Liver (tissue), 3 donors: ENCODE measurements around the gene CYP24A1.

Experiments used
- ATF3 ChIP-seq: IDR thresholded peaks from 2 replicates; pipeline ENCODE4 v1.6.1; 2016; ENCODE audit warnings: antibody characterized with exemption
- CTCF ChIP-seq: fragments of 150-350 bp; IDR thresholded peaks from 2 replicates; pipeline ENCODE4 v1.5.1; 2017; ENCODE audit warnings: improper control_type of control experiment, low read depth, low read length; ENCODE audit not compliant: missing input control
- EGR1 ChIP-seq, 2 donors: IDR thresholded peaks; 2 replicates each; pipeline ENCODE4 v1.6.1; 2016 to 2018; ENCODE audit warnings: antibody characterized with exemption in 2 of 2, low read depth in 2 of 2
- GABPA ChIP-seq, 2 donors: IDR thresholded peaks in 1 of 2; conservative IDR thresholded peaks in 1 of 2; 2 replicates each; pipeline ENCODE4 v1.6.1; 2016; ENCODE audit warnings: antibody characterized with exemption in 2 of 2, mild to moderate bottlenecking in 1 of 2, moderate library complexity in 1 of 2
- HNF4A ChIP-seq, 2 donors: conservative IDR thresholded peaks; 2 replicates each; pipeline ENCODE4 v1.6.1; 2016; ENCODE audit warnings: antibody characterized with exemption in 2 of 2, mild to moderate bottlenecking in 2 of 2
- HNF4G ChIP-seq: IDR thresholded peaks from 2 replicates; pipeline ENCODE4 v1.6.1; 2016; ENCODE audit warnings: antibody characterized with exemption
- RAD21 ChIP-seq, 2 donors: IDR thresholded peaks; 2 replicates each; pipeline ENCODE4 v1.6.1; 2016; ENCODE audit warnings: antibody characterized with exemption in 2 of 2, mild to moderate bottlenecking in 2 of 2
- SP1 ChIP-seq: IDR thresholded peaks from 2 replicates; pipeline ENCODE4 v1.6.1; 2018; ENCODE audit warnings: antibody characterized with exemption, mild to moderate bottlenecking
- TAF1 ChIP-seq: conservative IDR thresholded peaks from 2 replicates; pipeline ENCODE4 v1.6.1; 2016; ENCODE audit warnings: antibody characterized with exemption, mild to moderate bottlenecking
- YY1 ChIP-seq: IDR thresholded peaks from 2 replicates; pipeline ENCODE4 v1.6.1; 2016; ENCODE audit warnings: antibody characterized with exemption, mild to moderate bottlenecking
- TF ChIP-seq, protein P1 (sequence below): IDR thresholded peaks from 2 replicates; pipeline ENCODE4 v1.6.1; 2016; ENCODE audit warnings: antibody characterized with exemption, mild to moderate bottlenecking
- TF ChIP-seq, protein P2 (sequence below): IDR thresholded peaks from 2 replicates; pipeline ENCODE4 v1.6.1; 2016; ENCODE audit warnings: antibody characterized with exemption
- TF ChIP-seq, protein P3 (sequence below): IDR thresholded peaks from 2 replicates; pipeline ENCODE4 v1.6.1; 2016; ENCODE audit warnings: antibody characterized with exemption
- donor health status: healthy.
- donor health status: healthy.

DNA sequence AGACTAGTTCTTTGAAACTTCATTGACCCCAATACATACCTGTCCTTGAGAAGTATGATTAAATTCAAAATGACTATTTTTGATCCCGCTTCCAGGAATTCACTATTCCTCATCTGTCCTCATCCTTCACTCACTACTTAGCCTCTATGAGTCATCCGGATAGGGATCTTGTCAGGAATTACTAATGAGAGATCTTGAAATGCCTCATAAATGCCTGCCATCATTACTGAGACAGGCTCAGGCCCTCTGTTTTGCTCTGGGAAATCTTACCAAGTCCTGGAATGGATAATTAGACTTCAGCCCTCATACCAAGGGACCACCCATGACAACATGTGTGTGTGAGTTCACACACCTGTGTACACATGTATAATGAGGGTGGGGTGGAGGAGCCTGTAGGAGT is 2.8 kb upstream of the CYP24A1 start:
- TF ChIP-seq CTCF (no peak), EGR1 (IDR thresholded peaks at IDR 0.05; ENCODE audit: low read depth in 2 of 2) (no peak), GABPA (IDR thresholded peaks at IDR 0.05 in 1 of 2, conservative IDR thresholded peaks at IDR 0.05 in 1 of 2) (no peak), ATF3 (no peak), YY1 (no peak), HNF4A (conservative IDR thresholded peaks at IDR 0.05) (no peak), TAF1 (no peak), SP1 (no peak), RAD21 (IDR thresholded peaks at IDR 0.05) (no peak), HNF4G (no peak)
- TF ChIP-seq, protein P1, sequence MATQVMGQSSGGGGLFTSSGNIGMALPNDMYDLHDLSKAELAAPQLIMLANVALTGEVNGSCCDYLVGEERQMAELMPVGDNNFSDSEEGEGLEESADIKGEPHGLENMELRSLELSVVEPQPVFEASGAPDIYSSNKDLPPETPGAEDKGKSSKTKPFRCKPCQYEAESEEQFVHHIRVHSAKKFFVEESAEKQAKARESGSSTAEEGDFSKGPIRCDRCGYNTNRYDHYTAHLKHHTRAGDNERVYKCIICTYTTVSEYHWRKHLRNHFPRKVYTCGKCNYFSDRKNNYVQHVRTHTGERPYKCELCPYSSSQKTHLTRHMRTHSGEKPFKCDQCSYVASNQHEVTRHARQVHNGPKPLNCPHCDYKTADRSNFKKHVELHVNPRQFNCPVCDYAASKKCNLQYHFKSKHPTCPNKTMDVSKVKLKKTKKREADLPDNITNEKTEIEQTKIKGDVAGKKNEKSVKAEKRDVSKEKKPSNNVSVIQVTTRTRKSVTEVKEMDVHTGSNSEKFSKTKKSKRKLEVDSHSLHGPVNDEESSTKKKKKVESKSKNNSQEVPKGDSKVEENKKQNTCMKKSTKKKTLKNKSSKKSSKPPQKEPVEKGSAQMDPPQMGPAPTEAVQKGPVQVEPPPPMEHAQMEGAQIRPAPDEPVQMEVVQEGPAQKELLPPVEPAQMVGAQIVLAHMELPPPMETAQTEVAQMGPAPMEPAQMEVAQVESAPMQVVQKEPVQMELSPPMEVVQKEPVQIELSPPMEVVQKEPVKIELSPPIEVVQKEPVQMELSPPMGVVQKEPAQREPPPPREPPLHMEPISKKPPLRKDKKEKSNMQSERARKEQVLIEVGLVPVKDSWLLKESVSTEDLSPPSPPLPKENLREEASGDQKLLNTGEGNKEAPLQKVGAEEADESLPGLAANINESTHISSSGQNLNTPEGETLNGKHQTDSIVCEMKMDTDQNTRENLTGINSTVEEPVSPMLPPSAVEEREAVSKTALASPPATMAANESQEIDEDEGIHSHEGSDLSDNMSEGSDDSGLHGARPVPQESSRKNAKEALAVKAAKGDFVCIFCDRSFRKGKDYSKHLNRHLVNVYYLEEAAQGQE = no peak
- TF ChIP-seq, protein P2, sequence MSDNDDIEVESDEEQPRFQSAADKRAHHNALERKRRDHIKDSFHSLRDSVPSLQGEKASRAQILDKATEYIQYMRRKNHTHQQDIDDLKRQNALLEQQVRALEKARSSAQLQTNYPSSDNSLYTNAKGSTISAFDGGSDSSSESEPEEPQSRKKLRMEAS = no peak
- TF ChIP-seq, protein P3, sequence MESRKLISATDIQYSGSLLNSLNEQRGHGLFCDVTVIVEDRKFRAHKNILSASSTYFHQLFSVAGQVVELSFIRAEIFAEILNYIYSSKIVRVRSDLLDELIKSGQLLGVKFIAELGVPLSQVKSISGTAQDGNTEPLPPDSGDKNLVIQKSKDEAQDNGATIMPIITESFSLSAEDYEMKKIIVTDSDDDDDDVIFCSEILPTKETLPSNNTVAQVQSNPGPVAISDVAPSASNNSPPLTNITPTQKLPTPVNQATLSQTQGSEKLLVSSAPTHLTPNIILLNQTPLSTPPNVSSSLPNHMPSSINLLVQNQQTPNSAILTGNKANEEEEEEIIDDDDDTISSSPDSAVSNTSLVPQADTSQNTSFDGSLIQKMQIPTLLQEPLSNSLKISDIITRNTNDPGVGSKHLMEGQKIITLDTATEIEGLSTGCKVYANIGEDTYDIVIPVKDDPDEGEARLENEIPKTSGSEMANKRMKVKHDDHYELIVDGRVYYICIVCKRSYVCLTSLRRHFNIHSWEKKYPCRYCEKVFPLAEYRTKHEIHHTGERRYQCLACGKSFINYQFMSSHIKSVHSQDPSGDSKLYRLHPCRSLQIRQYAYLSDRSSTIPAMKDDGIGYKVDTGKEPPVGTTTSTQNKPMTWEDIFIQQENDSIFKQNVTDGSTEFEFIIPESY = no peak
